Stimulated activated CD8-positive, alpha-beta memory T cell treated with anti-CD3 and anti-CD28 coated beads, Interleukin-2, amount 100 ng/mL, for 1 hour (primary cell): ENCODE measurements around the gene ADGRG2.
"Not testable (repeated sequence)": the region's sequence is repeated elsewhere in the genome, so short reads cannot be mapped to it uniquely, and the experiment has no call there.

Experiments
- DNase-seq, 2 donors: peaks; one replicate each; pipeline ENCODE4 v3.0.0-alpha.2; 2020; ENCODE audit warnings: low read depth in 2 of 2

Gene ADGRG2

GRCh38 chrX:19075754-19076153 lies 46.5 kb downstream of the ADGRG2 start:
- DNase-seq: no peak

GRCh38 chrX:19072372-19072771 lies 49.9 kb downstream of the ADGRG2 start:
- DNase-seq: no peak

GRCh38 chrX:19070555-19070994 lies 51.7 kb downstream of the ADGRG2 start:
- DNase-seq: no peak

- DNase-seq: not testable (repeated sequence)
These were observed 55.3 kb downstream of the ADGRG2 start for GRCh38 chrX:19066987-19067386.

- no peak for DNase-seq
These were observed 56.7 kb downstream of the ADGRG2 start for GRCh38 chrX:19065535-19065934.

- no peak for DNase-seq
These were observed 58.1 kb downstream of the ADGRG2 start for GRCh38 chrX:19064175-19064574.

GRCh38 chrX:19063030-19063429 lies 59.2 kb downstream of the ADGRG2 start:
- no peak for DNase-seq

- DNase-seq: no peak
These were observed 63.2 kb downstream of the ADGRG2 start for GRCh38 chrX:19059067-19059466.

GRCh38 chrX:19057856-19058255 lies 64.4 kb downstream of the ADGRG2 start:
- DNase-seq: no peak

- DNase-seq: no peak
These were observed 73.2 kb downstream of the ADGRG2 start for GRCh38 chrX:19049110-19049509.

- DNase-seq: no peak
These were observed 75.7 kb downstream of the ADGRG2 start for GRCh38 chrX:19046343-19047215.

- no peak for DNase-seq
These were observed 81.9 kb downstream of the ADGRG2 start for GRCh38 chrX:19040373-19040772.

GRCh38 chrX:19034025-19034424 lies 88.2 kb downstream of the ADGRG2 start:
- no peak for DNase-seq

- DNase-seq: no peak
These were observed 91.5 kb downstream of the ADGRG2 start for GRCh38 chrX:19030805-19031204.

- no peak for DNase-seq
These were observed 93.7 kb downstream of the ADGRG2 start for GRCh38 chrX:19028560-19028959.

- DNase-seq: no peak
These were observed 97.9 kb downstream of the ADGRG2 start for GRCh38 chrX:19024366-19024765.

GRCh38 chrX:19019996-19020395 lies 102.3 kb downstream of the ADGRG2 start:
- no peak for DNase-seq

GRCh38 chrX:19017271-19017670 lies 105.0 kb downstream of the ADGRG2 start:
- DNase-seq: no peak

GRCh38 chrX:19016614-19017013 lies 105.7 kb downstream of the ADGRG2 start:
- not testable (repeated sequence) for DNase-seq

- DNase-seq: no peak
These were observed 114.4 kb downstream of the ADGRG2 start for GRCh38 chrX:19007868-19008267.

- DNase-seq: no peak
These were observed 115.3 kb downstream of the ADGRG2 start for GRCh38 chrX:19007011-19007410.

- DNase-seq: no peak
These were observed 116.4 kb downstream of the ADGRG2 start for GRCh38 chrX:19005909-19006308.

GRCh38 chrX:19003756-19004155 lies 118.5 kb downstream of the ADGRG2 start:
- no peak for DNase-seq

- DNase-seq: no peak
These were observed 123.6 kb downstream of the ADGRG2 start for GRCh38 chrX:18998653-18999052.
